HFFc6 (cell line): ENCODE measurements around the gene SENP1. TPM values are rescaled to one million over a fixed set of nuclear protein-coding genes. Genes with fewer than 3 reads are reported as not detected.

ENCODE experiments used
- DNase-seq: peaks from one replicate; pipeline ENCODE4 v3.0.0-alpha.2; 2018
- H3K27ac Mint-ChIP-seq: 2 replicates; pipeline ENCODE4 v1.8.0; 2020; ENCODE audit warnings: mild to moderate bottlenecking, mixed read lengths
- H3K27me3 Mint-ChIP-seq: 2 replicates; pipeline ENCODE4 v1.8.0; 2021; ENCODE audit warnings: mild to moderate bottlenecking, moderate library complexity, mixed read lengths; ENCODE audit not compliant: insufficient read depth
- H3K36me3 Mint-ChIP-seq: 2 replicates; pipeline ENCODE4 v1.8.0; 2021; ENCODE audit warnings: low read depth, mixed read lengths
- H3K4me1 Mint-ChIP-seq: 2 replicates; pipeline ENCODE4 v1.8.0; 2020; ENCODE audit warnings: low read depth, mixed read lengths
- H3K4me3 Mint-ChIP-seq: 2 replicates; pipeline ENCODE4 v1.8.0; 2020; ENCODE audit warnings: mild to moderate bottlenecking, moderate library complexity, mixed read lengths
- H3K9me3 Mint-ChIP-seq: 2 replicates; pipeline ENCODE4 v1.8.0; 2020; ENCODE audit warnings: mild to moderate bottlenecking, mixed read lengths
- total RNA-seq, 6 experiments: library from RNA; stranded (reverse); fragmentation: NEBNext Ultra II Directional; extraction: Animal tissue kit (Norgen Biotek cat#: 25700); gene quantifications; 2 replicates in 1 of 6; 3 replicates in 5 of 6; pipeline ENCODE4 v1.2.3, GENCODE V29; 2021
- TF ChIP-seq, protein P1 (sequence below): fragments of 200-600 bp; sonication (generic); IDR thresholded peaks from 2 replicates; pipeline ENCODE4 v1.5.0; 2021; ENCODE audit warnings: antibody characterized with exemption, mild to moderate bottlenecking

The SENP1 gene
- total RNA-seq, 6 experiments from 2014 or later = 13.3 to 24.7 (median 17.2) TPM

DNA sequence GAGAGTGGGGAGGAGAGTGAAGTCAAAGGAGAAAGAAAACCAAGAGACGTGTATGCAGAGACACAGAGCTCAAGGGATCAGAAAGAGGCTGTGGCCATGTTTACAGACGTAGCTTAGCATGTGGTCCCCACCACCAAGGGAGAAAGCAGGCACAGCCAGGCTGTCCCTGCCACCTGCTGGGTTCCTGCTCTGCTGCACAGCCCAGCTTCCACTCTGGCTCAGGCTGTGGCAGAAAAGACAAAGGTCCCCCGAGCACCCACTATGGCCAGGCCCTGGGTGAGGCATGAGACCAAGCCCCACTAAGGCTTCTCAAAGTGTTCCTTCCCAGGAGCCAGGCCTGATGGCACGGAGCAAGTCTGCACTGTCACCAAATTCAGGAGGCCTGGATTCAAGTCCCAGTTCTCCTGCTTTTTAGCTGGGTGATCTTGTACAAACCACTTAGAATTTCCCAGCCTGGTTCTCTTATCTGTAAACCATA, 75.7 kb downstream of the SENP1 start:
- DNase-seq = no peak
- Mint-ChIP-seq H3K36me3 (no peaks in the 10 kb centered on the region), H3K27me3 (peaks cover 25% of the 10 kb centered on the region), H3K4me3 (no peak overlapping the region), H3K4me1 (no peaks in the 10 kb centered on the region), H3K27ac (no peak overlapping the region), H3K9me3 (no peaks in the 10 kb centered on the region)
- TF ChIP-seq, protein P1, sequence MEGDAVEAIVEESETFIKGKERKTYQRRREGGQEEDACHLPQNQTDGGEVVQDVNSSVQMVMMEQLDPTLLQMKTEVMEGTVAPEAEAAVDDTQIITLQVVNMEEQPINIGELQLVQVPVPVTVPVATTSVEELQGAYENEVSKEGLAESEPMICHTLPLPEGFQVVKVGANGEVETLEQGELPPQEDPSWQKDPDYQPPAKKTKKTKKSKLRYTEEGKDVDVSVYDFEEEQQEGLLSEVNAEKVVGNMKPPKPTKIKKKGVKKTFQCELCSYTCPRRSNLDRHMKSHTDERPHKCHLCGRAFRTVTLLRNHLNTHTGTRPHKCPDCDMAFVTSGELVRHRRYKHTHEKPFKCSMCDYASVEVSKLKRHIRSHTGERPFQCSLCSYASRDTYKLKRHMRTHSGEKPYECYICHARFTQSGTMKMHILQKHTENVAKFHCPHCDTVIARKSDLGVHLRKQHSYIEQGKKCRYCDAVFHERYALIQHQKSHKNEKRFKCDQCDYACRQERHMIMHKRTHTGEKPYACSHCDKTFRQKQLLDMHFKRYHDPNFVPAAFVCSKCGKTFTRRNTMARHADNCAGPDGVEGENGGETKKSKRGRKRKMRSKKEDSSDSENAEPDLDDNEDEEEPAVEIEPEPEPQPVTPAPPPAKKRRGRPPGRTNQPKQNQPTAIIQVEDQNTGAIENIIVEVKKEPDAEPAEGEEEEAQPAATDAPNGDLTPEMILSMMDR = no peak

DNA sequence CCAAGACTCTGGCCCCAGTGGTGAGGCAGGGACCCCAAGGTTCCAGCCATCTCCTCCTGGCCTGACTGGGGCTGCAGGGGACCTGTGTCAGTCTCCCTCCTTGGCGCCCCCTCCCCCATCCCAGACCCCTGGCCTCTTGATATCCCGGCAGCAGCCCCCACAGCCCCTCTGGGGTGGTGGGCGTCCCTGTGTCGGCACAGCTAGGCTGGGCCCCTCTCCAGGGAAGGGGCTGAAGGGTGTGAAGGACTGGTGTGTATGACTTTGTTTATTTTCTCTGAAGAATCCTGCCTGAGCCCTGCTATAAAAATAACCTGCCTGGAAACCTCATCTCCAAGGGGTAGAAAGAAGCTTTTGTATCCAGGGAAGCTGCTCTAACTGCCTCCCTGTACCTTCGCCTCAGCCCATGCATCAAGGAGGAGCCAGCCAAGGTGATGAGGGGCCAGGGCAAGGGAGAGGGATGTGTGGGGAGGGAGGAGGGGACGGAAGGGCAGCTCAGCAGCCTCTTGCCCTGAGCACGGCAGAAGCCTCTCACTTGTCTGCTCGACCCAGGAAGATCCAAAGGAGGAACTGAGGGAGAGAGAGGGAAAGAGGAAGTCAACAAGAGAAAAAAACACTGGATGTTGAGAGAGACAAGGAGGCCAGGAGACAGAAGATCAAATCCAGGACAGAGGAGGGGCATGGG, 76.2 kb downstream of the SENP1 start:
- Mint-ChIP-seq H3K9me3 (no peaks in the 10 kb centered on the region), H3K27ac (no peak overlapping the region), H3K4me1 (no peaks in the 10 kb centered on the region), H3K36me3 (no peaks in the 10 kb centered on the region), H3K4me3 (no peak overlapping the region), H3K27me3 (peaks cover 31% of the 10 kb centered on the region)
- DNase-seq = no peak
- TF ChIP-seq, protein P1 = no peak

DNA sequence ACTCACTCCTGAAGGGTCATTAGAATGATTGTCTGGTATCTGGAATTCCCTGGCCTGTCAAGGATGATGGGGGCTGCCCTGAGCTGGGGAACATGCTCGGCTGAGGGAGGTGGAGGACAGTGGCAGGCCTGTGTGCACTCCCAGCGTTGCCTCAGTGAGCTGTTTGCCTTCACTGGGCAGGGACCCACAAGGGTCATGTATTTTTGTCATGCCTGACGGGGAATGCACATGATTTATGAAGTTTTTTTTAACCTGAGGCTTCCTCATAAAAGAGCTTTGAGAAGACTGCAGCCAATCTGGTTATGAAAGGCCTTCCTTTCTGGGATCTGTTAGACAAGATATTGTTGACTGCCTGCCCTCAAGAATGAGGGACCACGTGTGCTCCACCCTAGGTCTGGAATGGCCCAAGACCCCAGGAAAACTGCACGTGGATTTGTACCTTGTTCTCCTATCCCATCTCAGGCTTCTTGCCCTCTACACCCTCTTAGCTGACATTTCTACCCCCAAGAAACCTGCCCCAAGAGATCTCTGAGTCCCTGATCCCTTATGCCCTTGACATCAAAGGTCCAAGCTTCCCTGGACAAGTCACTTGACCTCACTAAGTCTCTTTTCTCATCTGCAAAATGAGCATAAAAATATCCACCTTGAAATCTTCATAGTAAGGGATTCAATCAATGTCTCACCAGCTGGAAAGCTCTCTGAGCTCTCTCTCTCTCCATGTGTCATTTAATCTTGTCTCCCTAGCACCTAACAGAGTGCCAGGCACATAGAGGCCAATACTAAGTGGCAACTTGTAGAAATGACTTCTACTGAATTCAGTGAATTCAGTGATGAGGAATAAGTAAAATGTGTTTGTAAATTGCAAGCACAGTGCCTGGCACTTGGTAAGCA, 77.1 kb downstream of the SENP1 start:
- no peaks in the 10 kb centered on the region for H3K36me3 Mint-ChIP-seq
- peaks cover 36% of the 10 kb centered on the region for H3K27me3 Mint-ChIP-seq
- no peak overlapping the region for H3K27ac Mint-ChIP-seq
- no peaks in the 10 kb centered on the region for H3K9me3 Mint-ChIP-seq
- no peak for DNase-seq
- no peaks in the 10 kb centered on the region for H3K4me1 Mint-ChIP-seq
- no peak overlapping the region for H3K4me3 Mint-ChIP-seq
- TF ChIP-seq, protein P1 = no peak

DNA sequence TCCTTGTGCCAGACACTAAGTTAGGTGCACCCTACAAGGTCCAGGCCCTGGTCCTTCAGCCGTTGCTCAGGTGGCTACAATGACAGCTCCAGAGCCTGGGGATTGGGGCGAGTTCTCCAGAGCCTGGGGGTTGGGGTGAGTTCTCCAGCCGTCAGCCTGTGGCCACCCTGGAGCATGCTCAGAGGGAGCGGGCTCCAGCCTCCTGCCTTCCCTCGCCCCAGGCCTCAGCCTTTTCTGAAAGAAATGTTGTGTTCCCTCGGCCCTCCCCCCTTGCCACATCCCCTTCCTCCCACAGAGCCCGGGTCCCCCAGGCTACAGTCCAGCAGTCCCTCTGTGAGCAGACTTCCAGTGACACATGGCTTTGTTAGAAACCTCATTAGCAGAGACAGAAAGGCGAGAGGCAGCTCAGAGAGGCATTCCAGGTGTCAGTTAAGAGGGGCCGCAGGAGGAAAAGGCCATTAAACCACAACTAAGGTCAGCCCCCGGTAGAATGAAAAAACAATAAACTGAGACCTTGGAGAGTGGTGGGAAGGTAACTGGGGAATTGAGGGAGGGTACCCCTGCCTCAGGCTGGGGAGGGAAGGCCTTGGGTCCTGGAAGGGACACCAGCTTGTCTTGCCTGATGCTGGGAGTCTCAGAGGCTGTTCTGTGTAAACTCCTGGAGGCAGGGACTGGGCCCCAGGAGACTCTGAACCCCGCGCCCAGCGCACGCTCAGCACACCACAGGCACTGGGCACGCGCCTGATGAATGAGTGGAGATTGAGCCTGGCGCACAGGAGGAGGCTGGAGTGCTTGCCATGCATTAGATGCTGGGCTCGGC, 78.5 kb downstream of the SENP1 start:
- Mint-ChIP-seq H3K36me3 (no peaks in the 10 kb centered on the region), H3K9me3 (no peaks in the 10 kb centered on the region), H3K27me3 (peaks cover 38% of the 10 kb centered on the region), H3K4me3 (no peak overlapping the region), H3K4me1 (no peaks in the 10 kb centered on the region), H3K27ac (no peak overlapping the region)
- no peak for DNase-seq
- TF ChIP-seq, protein P1 = no peak

DNA sequence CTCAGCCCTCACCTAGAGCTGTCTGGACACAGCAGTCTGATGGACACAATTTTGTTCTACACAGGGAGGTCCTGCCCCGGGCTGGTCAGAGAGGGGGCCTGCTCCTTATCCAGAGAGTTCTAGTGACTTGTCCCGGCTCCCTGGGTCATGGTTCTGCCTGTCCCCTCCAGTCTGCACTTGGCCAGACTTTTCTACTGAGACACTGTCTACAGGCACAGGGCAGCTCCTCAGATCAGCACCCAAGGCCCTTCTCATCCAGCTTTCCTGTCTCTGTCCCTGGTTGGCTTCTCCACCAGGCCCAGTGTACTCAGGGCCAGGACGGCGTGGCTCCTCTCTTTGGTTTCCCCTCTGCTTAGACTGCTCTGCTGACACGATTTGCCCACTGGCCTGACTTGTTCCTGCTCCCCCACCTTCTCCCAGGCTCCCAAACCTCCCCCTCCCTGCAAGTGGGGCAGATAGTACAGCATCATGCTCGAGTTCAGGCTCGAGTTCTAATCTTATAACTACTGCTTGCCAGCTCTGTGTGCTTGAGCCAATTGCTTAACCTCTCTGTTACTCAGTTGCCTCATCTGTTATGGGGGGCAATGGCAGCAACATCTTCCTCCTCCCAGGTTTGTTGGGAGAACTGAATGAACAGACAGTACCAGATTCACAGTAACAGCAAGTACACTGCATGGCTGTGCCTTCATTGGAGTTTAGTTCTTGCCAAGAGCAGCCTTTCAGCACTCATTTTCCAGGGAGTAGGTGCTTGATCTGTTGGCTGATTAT, 79.6 kb downstream of the SENP1 start:
- Mint-ChIP-seq H3K27ac (no peak overlapping the region), H3K4me3 (no peak overlapping the region), H3K36me3 (no peaks in the 10 kb centered on the region), H3K27me3 (peaks cover 46% of the 10 kb centered on the region), H3K4me1 (peaks cover 8% of the 10 kb centered on the region), H3K9me3 (no peaks in the 10 kb centered on the region)
- no peak for DNase-seq
- TF ChIP-seq, protein P1 = no peak
